Fibroblast of pulmonary artery (primary cell): Measurements from ENCODE around the gene PCDHGA5.
"Not testable (repeated sequence)": the region's sequence is repeated elsewhere in the genome, so short reads cannot be mapped to it uniquely, and the experiment has no call there.

Experiments
- DNase-seq: peaks from one replicate; pipeline ENCODE4 v3.0.0-alpha.2; 2010; ENCODE audit warnings: low read depth
- H3K4me3 ChIP-seq: replicated peaks from 2 replicates; pipeline ENCODE4 v1.5.1; 2011; ENCODE audit warnings: low read depth, mild to moderate bottlenecking, control low read depth, low read length, moderate library complexity
- TF ChIP-seq, protein P1 (sequence below): IDR thresholded peaks from 2 replicates; pipeline ENCODE4 v1.5.1; 2011; ENCODE audit warnings: mild to moderate bottlenecking, control low read depth, low read length, inconsistent platforms; ENCODE audit errors: missing control alignments

Gene PCDHGA5

DNA sequence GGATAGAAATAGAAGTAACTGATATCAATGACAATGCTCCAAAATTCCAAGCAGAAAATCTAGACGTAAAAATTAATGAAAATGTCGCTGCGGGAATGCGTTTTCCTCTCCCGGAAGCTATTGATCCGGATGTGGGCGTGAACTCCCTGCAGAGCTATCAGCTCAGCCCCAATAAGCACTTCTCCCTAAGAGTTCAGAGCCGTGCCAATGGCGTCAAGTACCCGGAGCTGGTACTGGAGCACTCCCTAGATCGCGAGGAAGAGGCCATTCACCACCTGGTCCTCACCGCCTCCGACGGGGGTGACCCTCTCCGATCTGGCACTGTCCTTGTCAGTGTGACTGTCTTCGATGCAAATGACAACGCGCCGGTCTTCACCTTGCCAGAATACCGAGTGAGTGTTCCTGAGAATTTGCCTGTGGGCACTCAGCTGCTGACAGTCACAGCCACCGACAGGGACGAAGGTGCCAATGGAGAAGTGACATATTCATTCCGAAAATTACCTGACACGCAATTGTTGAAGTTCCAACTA, 49.6 kb downstream of the PCDHGA5 start:
- no peak for DNase-seq
- TF ChIP-seq, protein P1, sequence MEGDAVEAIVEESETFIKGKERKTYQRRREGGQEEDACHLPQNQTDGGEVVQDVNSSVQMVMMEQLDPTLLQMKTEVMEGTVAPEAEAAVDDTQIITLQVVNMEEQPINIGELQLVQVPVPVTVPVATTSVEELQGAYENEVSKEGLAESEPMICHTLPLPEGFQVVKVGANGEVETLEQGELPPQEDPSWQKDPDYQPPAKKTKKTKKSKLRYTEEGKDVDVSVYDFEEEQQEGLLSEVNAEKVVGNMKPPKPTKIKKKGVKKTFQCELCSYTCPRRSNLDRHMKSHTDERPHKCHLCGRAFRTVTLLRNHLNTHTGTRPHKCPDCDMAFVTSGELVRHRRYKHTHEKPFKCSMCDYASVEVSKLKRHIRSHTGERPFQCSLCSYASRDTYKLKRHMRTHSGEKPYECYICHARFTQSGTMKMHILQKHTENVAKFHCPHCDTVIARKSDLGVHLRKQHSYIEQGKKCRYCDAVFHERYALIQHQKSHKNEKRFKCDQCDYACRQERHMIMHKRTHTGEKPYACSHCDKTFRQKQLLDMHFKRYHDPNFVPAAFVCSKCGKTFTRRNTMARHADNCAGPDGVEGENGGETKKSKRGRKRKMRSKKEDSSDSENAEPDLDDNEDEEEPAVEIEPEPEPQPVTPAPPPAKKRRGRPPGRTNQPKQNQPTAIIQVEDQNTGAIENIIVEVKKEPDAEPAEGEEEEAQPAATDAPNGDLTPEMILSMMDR, result no peak
- peak overlapping the region; percentile 58 for H3K4me3 ChIP-seq

DNA sequence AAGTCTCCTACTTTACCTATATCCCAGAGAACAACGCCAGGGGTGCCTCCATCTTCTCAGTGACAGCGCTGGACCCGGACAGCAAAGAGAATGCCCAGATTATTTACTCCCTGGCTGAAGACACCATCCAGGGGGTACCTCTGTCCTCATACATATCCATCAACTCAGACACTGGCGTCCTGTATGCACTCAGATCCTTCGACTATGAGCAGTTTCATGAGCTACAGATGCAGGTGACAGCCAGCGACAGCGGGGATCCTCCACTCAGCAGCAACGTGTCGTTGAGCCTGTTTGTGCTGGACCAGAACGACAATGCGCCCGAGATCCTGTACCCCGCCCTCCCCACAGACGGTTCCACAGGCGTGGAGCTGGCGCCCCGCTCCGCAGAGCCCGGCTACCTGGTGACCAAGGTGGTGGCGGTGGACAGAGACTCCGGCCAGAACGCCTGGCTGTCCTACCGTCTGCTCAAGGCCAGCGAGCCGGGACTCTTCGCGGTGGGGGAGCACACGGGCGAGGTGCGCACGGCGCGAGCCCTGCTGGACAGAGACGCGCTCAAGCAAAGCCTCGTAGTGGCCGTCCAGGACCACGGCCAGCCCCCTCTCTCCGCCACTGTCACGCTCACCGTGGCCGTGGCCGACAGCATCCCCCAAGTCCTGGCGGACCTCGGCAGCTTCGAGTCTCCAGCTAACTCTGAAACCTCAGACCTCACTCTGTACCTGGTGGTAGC, 50.7 kb downstream of the PCDHGA5 start:
- not testable (repeated sequence) for H3K4me3 ChIP-seq, DNase-seq

DNA sequence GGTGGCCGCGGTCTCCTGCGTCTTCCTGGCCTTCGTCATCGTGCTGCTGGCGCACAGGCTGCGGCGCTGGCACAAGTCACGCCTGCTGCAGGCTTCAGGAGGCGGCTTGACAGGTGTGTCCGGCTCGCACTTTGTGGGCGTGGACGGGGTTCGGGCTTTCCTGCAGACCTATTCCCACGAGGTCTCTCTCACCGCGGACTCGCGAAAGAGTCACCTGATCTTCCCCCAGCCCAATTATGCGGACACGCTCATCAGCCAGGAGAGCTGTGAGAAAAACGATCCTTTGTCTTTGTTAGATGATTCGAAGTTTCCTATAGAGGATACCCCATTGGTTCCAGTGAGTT, 51.3 kb downstream of the PCDHGA5 start:
- DNase-seq, H3K4me3 ChIP-seq: not testable (repeated sequence)
